HG02885 (cell line): ENCODE measurements around the gene SLC23A3.

Experiments used
- ATAC-seq: cut with Tn5 transposase; IDR thresholded peaks from one replicate; pipeline ENCODE4 v1.9.1; 2021; ENCODE audit warnings: mild to moderate bottlenecking; ENCODE audit not compliant: unreplicated experiment, poor library complexity

The SLC23A3 gene, protein sequence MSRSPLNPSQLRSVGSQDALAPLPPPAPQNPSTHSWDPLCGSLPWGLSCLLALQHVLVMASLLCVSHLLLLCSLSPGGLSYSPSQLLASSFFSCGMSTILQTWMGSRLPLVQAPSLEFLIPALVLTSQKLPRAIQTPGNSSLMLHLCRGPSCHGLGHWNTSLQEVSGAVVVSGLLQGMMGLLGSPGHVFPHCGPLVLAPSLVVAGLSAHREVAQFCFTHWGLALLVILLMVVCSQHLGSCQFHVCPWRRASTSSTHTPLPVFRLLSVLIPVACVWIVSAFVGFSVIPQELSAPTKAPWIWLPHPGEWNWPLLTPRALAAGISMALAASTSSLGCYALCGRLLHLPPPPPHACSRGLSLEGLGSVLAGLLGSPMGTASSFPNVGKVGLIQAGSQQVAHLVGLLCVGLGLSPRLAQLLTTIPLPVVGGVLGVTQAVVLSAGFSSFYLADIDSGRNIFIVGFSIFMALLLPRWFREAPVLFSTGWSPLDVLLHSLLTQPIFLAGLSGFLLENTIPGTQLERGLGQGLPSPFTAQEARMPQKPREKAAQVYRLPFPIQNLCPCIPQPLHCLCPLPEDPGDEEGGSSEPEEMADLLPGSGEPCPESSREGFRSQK

DNA sequence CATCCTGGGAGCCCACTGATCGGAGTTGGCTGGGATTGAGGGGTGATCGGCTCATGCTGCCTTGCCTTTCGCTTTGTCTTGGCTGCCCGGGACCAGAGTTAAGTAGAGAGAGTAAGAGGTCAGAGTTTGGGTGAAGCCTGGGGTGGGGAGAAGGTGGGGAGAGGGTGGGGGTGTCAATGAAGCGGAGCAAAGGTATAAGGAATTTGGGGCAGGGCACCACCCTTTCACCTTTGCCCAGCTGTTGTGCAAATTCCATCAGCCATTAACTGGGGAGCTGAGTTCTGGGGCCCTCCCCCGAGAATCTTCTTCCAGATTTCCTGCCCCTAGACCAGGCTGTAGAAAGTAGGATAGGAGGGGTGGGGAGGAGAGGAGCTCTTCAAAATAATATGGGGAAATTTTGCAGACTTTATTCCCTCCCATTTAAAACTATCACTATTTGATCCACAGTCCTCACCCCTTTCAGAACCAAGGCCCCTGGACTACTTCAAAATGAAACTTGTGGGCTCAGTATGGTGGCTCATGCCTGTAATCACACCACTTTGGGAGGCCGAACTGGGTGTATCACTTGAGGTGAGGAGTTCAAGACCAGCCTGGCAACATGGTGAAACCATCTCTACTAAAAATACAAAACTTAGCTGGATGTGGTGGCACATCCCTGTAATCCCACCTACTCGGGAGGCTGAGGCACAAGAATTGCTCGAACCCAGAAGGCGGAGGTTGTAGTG is at the start of gene SLC23A3:
Gene SLC23A3 (minus strand): TSS at position 100 of the 725 bp plus-strand sequence. CDS start 45 bp downstream, at position 55.
- ATAC-seq, result no peak

- ATAC-seq, result peak; percentile 78
Observed at GRCh38 chr2:219218732-219219701, 49.2 kb upstream of the SLC23A3 start, which contains the start of gene ABCB6. Gene ABCB6, minus strand, starts transcription at chr2:219218958. Its CDS starts 285 bp downstream, at chr2:219218673.

DNA sequence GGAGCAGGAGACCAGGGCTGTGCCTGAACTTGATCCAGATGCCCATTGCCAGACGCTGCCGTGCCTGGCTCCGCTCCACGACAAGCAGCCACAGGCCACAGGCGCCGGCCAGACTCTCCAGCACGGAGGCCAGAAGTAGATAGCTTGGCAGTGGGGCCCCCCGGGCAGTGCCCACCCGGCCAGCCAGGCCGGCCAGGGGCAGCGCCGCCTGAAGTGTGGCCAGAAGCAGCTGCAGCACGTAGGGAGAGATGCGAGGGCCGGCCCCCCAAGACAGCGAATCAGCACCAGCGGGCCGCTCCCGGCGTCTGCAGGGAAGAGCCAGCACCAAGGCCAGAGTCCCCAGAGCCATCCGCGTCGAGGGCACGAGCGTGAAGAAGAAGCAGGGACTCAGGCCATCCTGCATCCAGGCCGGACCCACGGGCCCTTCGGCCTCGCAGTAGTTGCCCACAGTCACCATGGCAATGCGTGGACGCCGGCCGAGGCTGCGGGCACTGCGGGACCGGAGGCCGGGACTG is 48.4 kb upstream of the SLC23A3 start:
- peak; percentile 24 for ATAC-seq

- no peak for ATAC-seq
Observed at GRCh38 chr2:219216535-219216915, 46.7 kb upstream of the SLC23A3 start.

DNA sequence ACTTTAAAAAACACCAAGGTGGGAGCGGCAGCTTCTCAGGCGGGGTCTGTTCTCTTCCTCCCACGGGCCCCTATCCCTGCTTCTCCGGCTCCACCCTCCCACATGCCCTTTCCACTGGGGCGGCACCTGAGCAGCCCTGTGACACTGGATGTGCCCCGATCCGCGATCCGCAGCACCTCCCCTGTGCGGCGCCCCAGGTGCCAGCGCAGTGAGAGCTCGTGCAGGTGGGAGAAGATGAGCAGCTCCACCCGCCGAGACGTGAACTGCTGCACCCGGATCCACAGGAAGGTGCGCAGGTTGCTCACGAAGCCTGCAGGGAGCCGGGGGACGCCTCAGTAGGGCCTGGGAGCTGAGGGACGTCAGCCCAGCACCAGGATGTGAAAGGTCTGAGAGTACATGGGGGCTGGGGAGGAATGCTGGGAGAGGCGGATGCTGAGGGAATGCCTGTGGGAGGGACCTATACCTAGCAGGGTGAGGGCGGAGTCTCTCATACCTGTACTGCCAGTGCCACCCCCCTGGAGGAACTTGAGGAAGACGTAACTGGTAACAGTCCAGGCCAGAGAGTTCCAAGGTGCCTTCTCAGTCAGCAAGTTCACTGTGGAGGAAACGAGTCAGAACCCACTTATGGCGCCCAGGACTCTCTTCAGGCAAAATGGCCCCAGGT is 46.2 kb upstream of the SLC23A3 start:
- no peak for ATAC-seq

DNA sequence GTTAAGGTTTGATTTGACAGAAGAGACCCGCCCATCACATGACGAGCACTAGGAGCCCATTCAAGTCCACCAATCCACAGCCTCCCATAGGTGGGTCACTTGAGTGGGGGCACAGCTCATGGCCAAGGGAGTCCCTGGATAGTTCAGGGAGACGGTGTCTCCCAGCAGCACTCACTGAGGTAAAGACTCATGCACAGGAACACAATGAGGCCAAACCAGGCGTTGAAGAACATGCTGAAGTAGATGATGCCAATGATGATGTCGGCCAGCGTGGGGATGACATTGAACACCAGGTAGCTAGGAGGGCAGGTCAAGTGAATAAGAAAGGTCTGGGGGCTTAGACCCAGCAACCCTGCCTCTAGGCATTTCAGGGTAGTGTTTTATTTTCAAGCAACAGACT is 45.0 kb upstream of the SLC23A3 start:
- no peak for ATAC-seq

- no peak for ATAC-seq
Observed at GRCh38 chr2:219214141-219214540, 44.3 kb upstream of the SLC23A3 start.

DNA sequence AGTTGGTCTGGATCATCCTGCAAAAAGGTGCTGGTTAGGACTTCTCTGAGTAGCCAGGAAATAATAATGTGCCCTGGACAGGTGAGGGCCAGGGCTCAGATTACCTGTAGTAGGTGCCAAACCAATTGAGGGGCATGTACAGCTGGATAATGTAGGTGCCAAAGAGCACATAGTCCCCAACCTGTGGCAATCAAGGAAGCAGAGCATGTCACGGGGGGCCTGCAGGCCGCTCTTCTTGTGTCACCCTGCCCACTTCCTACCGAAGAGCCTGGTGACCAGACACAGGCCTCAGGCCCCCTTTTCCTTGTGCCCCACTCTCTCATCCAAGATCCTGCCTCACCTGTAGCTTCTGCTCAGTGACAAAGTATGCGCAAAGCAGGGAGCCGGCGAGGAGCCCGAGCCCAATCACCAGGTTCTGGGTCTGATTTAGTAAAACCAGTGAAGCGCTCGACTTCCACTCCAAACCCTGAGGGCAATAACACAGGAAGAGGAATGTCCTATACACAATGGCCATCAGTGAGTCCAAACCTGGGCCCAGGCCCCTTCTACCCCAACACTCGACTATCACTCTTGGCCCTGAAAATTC is 43.8 kb upstream of the SLC23A3 start:
- no peak for ATAC-seq

GRCh38 chr2:219213026-219213415 is 43.2 kb upstream of the SLC23A3 start:
- no peak for ATAC-seq

DNA sequence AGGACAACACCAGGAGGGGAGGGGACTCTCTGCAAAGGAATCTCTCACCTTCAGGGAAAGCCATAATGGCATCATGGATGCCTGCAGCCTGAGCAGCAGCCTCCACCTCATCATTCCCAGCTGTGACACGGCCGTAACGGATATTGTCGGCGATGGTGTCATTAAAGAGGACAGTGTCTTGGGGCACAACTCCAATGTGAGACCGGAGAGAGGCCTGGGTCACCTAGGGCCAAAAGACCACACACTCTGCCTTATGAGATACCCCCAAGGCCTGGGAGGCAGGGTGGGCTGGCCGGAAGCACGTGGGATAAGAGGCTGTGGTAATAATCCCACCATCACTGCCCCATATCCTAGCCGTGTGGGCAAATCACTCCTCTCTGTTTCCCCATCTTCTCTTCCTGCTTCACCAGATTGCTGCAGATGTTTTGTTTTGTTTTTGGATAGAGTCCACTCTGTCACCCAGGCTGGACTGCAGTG is 41.1 kb upstream of the SLC23A3 start:
- ATAC-seq, result no peak

DNA sequence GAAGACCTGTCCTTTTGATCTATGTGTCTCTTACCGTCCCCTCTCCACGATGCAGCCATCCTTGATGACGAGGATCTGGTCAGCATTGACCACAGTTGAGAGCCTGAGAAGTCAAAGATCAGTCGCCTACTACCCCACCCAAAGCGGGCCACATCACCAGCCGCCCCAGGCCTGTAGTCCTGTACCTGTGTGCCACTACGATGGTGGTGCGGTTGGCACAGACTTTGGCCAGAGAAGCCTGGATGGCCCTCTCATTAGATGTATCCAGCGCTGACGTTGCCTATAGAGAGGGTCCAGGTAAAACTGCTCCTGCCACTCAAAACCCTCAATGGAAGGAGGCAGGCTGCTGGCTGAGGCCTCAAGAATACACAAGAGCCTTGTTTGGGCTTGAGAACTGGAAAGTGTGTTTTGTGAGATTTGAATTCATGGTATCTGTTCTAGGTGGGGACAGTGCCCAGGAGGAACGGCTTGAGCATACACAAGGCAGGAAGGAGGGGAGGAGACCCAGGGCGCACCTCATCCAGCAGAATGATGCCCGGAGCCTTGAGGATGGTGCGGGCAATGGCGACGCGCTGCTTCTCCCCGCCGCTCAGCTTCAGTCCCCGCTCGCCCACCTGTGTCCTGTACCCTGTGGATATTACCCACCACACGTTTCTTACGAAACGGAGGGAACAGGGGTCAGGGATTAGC is 40.5 kb upstream of the SLC23A3 start:
- ATAC-seq, result no peak

DNA sequence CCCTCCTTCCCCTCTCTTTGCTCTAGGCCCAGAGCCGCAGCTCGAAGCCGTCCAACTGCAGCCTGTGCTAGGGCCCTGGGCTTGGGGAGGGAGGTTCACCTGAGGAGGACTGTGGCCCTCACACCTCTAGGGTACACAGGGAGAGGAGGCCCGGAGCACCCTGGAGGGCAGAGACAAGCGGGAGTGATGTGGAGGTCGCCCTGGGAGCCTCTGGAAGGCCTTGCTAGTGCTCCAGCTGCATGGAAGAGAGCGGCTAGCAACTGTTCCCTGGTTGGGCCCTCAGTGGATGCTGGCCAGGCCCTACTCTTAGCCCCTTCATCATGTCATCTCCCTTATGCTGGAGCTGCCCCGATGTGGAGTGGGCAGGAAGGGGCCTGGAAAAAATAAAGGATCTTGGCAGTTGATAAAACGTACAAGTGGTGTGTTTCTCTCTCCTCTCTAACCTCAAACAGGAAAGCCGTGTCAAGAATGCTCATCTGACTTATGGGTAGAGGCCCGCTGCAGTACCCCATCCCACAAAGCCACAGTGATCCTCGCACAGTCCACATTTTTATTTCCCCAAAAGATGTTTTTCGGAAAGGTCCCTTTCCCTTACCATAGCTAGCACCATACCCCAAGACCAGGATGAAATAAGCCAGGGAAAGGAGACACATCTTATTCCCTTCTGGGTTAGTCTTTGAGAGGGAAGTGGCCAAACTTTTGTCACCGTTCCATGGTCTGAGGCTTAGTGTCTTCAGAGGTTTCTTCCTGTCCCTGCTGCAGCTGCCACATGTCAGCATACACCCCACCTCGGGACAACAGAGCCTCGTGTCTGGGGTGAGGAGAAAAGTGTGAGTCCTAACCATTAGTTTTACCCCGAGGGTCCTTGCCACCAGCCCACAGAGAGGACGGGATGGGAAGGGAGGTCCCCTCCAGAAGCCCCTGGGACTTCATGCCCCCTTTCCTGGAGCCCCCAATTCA is 39.7 kb upstream of the SLC23A3 start:
- no peak for ATAC-seq

- ATAC-seq, result no peak
Observed at GRCh38 chr2:219207884-219208740, 38.3 kb upstream of the SLC23A3 start.

DNA sequence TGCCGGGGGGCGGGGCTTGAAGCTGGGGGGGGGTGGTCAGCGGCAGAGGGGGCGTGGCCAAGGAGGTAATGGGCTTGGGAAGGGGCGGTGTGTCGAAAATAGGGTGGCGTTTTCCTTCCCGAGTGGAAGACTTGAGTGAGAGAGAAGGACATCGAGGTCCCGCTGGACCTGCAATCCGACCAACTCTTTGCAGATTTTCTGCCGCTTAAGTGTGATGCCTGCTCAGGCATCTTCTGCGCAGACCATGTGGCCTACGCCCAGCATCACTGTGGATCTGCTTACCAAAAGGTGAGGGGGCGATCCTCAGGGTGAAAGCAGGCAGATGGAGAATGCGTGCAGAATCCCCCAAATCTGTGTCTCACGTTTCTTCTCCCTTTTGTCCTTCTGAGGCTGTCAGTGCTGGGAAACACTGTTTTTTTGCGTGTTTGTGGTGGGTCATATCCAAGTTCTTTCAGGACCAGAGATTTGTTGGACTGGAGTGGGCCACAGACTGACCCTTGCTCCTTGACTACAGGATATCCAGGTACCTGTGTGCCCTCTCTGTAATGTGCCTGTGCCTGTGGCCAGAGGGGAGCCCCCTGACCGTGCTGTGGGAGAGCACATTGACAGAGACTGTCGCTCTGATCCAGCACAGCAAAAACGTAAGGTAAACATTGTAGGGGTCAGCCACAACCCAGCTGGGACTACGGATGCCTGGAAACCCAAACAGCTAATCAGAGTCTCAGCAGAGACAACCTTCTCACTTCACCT is 37.5 kb upstream of the SLC23A3 start:
- ATAC-seq, result no peak

DNA sequence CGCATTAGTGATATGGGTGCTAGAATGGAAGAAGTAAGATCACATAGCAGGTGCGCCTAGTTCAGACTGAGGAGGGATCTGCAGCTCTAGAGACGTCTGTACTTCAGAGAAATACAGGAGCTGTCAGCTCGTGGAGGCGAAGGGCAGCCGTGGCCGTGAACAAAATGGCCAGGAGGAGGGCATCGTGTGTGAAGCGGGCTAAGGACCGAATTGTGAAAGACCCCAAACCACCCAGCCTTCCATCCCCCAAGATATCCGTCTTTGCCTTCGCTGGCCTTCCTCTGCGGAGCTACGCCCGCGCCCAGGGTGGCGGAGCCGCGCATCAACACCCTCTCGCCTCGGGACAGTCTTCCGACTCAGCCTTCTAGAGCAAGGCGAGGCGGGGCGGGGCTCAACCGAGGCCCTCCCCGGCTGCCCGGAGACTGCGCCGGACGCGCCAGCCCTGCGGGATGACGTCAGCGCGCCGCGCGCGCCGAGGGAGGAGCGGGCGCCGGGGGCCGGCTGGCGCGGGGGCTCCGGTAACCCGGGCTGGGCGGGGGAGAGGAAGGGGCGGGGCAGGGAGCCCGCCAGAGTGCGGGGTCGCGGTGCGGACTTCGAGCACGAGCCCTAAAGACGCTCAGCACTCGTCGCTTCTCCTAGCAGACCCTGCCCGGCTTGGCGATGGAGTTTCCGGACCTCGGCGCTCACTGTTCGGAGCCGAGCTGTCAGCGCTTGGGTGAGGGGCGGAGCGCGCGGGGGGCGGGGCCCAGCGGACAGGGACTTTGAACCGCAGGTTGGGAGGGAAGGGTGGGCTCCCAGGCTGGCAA is 36.7 kb upstream of the SLC23A3 start, which contains the start of gene ZFAND2B:
Gene ZFAND2B (plus strand): TSS at position 455 of the 806 bp plus-strand sequence. CDS start 206 bp downstream, at position 661.
- peak; percentile 97 for ATAC-seq
